Renal cortex interstitium (tissue), 15 donors: ENCODE data around the gene KLF12. TPM values are rescaled to one million over a fixed set of nuclear protein-coding genes. Genes with fewer than 3 reads are reported as not detected.
A peak's percentile ranks its signal among the peaks of the same experiment; 100 is the strongest.

Experiments
- DNase-seq, 11 donors: peaks; one replicate each; pipeline ENCODE4 v3.0.0-alpha.2; 2013; ENCODE audit warnings: low read depth in 9 of 11, low spot score in 4 of 11; ENCODE audit errors: extremely low read depth in 1 of 11
- long read RNA-seq, 16 experiments: transcript quantifications; one replicate each; lab custom pipeline, GENCODE V29; 2026
- polyA plus RNA-seq, 3 donors: library from polyadenylated mRNA; unstranded; fragments of 120-200 nt; gene quantifications; one replicate each; pipeline ENCODE4 v1.2.1, GENCODE V29; 2013; ENCODE audit not compliant: insufficient read length in 3 of 3

The KLF12 gene
- 10 to 100 TPM; 25.3 to 29.3 (median 27.6) TPM for polyA plus RNA-seq
- long read RNA-seq, donor 1, result 0 reads
- long read RNA-seq, donor 2, partial matches to known transcripts, result 0 of 5 reads
- long read RNA-seq, donor 2, other reads (novel, unspliced or antisense), result 5 of 5 reads
- long read RNA-seq, donor 3, result 0 reads
- long read RNA-seq, donor 4, result 0 reads
- long read RNA-seq, donor 5, result 0 reads
- long read RNA-seq, donor 6, result 0 reads
- long read RNA-seq, donor 7, result 0 reads
- long read RNA-seq, donor 8, result 0 reads
- long read RNA-seq, donor 9, result 0 reads
- long read RNA-seq, donor 10, result 0 reads
- long read RNA-seq, donor 11, result 0 reads
- long read RNA-seq, donor 12, result 0 reads
- long read RNA-seq, donor 13, result 0 reads
- long read RNA-seq, donor 14, result 0 reads
- long read RNA-seq, donor 15, result 0 reads
- long read RNA-seq, donor 16, partial matches to known transcripts, result 5 of 5 reads
- long read RNA-seq, donor 16, other reads (novel, unspliced or antisense), result 0 of 5 reads

- peak in 9 of 11 donors; percentile 78 to 92 (median 87) for DNase-seq
Observed at GRCh38 chr13:74134221-74134776, at the start of gene KLF12. Gene KLF12 (minus strand): TSS chr13:74134404.

GRCh38 chr13:74182491-74182890 lies 48.3 kb upstream of the KLF12 start:
- DNase-seq, result no peak

GRCh38 chr13:74174810-74175209 lies 40.6 kb upstream of the KLF12 start:
- no peak for DNase-seq

- no peak for DNase-seq
Observed at GRCh38 chr13:74173822-74174221, 39.6 kb upstream of the KLF12 start.

- no peak for DNase-seq
Observed at GRCh38 chr13:74171641-74172040, 37.4 kb upstream of the KLF12 start.

GRCh38 chr13:74169676-74170075 lies 35.5 kb upstream of the KLF12 start:
- DNase-seq, result no peak

GRCh38 chr13:74168263-74168675 lies 34.1 kb upstream of the KLF12 start:
- no peak for DNase-seq

GRCh38 chr13:74166261-74167004 lies 32.2 kb upstream of the KLF12 start:
- no peak for DNase-seq

- no peak for DNase-seq
Observed at GRCh38 chr13:74162782-74163181, 28.6 kb upstream of the KLF12 start.

GRCh38 chr13:74162135-74162534 lies 27.9 kb upstream of the KLF12 start:
- DNase-seq, result no peak

GRCh38 chr13:74158571-74159352 lies 24.6 kb upstream of the KLF12 start:
- DNase-seq, result no peak

GRCh38 chr13:74158028-74158427 lies 23.8 kb upstream of the KLF12 start:
- peak in 9 of 11 donors; percentile 42 to 59 (median 51) for DNase-seq

- no peak for DNase-seq
Observed at GRCh38 chr13:74154981-74155380, 20.8 kb upstream of the KLF12 start.

GRCh38 chr13:74153316-74153715 lies 19.1 kb upstream of the KLF12 start:
- DNase-seq, result no peak

- no peak for DNase-seq
Observed at GRCh38 chr13:74151859-74152258, 17.7 kb upstream of the KLF12 start.

- DNase-seq, result no peak
Observed at GRCh38 chr13:74148352-74148751, 14.1 kb upstream of the KLF12 start.

- peak in 7 of 11 donors; percentile 47 to 79 (median 63) for DNase-seq
Observed at GRCh38 chr13:74145249-74145975, 11.2 kb upstream of the KLF12 start.

- no peak for DNase-seq
Observed at GRCh38 chr13:74144269-74144668, 10.1 kb upstream of the KLF12 start.
